GM12878 (cell line): ENCODE data around the gene PTPRU. TPM values are rescaled to one million over a fixed set of nuclear protein-coding genes. Genes with fewer than 3 reads are reported as not detected.

ENCODE experiments used
- ASH2L ChIP-seq: fragments of 300-600, 200-600 bp; sonication (generic); IDR thresholded peaks from 2 replicates; pipeline ENCODE4 v1.6.1; 2017; ENCODE audit warnings: low read depth, mild to moderate bottlenecking, borderline replicate concordance
- CHD4 ChIP-seq: fragments of 200-600 bp; sonication (generic); IDR thresholded peaks from 2 replicates; pipeline ENCODE4 v1.6.1; 2016; ENCODE audit warnings: mild to moderate bottlenecking
- CREM ChIP-seq: IDR thresholded peaks from 2 replicates; pipeline ENCODE4 v1.6.1; 2014; ENCODE audit warnings: antibody characterized with exemption, low read depth
- CTCF ChIP-seq, 3 experiments: IDR thresholded peaks in 2 of 3; conservative IDR thresholded peaks in 1 of 3; 2 replicates each; pipeline ENCODE4 v1.5.1; 2011; ENCODE audit warnings: low read depth in 3 of 3, low read length in 3 of 3, mild to moderate bottlenecking in 3 of 3, control low read depth in 2 of 3, moderate library complexity in 2 of 3, inconsistent platforms in 1 of 3, mixed read lengths in 1 of 3; ENCODE audit not compliant: control insufficient read depth in 2 of 3, insufficient read depth in 1 of 3; ENCODE audit errors: extremely low read depth in 1 of 3
- E2F4 ChIP-seq: IDR thresholded peaks from 2 replicates; pipeline ENCODE4 v1.6.1; 2012; ENCODE audit warnings: low read depth, low read length, improper control_type of control experiment
- MEF2B ChIP-seq: fragments of 450-650 bp; IDR thresholded peaks from 2 replicates; pipeline ENCODE4 v1.6.1; 2018; ENCODE audit warnings: mild to moderate bottlenecking, moderate library complexity; ENCODE audit not compliant: partially characterized antibody, poor library complexity, severe bottlenecking
- NBN ChIP-seq: fragments of 450-650 bp; IDR thresholded peaks from 2 replicates; pipeline ENCODE4 v1.6.1; 2016
- PML ChIP-seq: IDR thresholded peaks from 2 replicates; pipeline ENCODE4 v1.6.1; 2012; ENCODE audit warnings: low read length, inconsistent platforms
- POLR2AphosphoS5 ChIP-seq: IDR thresholded peaks from 2 replicates; pipeline ENCODE4 v1.6.1; 2011; ENCODE audit warnings: mild to moderate bottlenecking, low read length, inconsistent platforms
- RBBP5 ChIP-seq: fragments of 200-600 bp; sonication (generic); conservative IDR thresholded peaks from 2 replicates; pipeline ENCODE4 v1.6.1; 2016
- RCOR1 ChIP-seq: conservative IDR thresholded peaks from 2 replicates; pipeline ENCODE4 v1.6.1; 2012; ENCODE audit warnings: low read depth, low read length, improper control_type of control experiment
- REST ChIP-seq: IDR thresholded peaks from 2 replicates; pipeline ENCODE4 v1.6.1; 2012; ENCODE audit warnings: mild to moderate bottlenecking, low read depth, low read length
- RFX5 ChIP-seq: IDR thresholded peaks from 2 replicates; pipeline ENCODE4 v1.6.1; 2011; ENCODE audit warnings: low read depth, low read length, improper control_type of control experiment
- SREBF1 ChIP-seq: IDR thresholded peaks from 2 replicates; pipeline ENCODE4 v1.6.1; 2012; ENCODE audit warnings: mild to moderate bottlenecking, low read length
- SRF ChIP-seq, 2 experiments: IDR thresholded peaks; 2 replicates each; pipeline ENCODE4 v1.6.1; 2011; ENCODE audit warnings: low read depth in 2 of 2, low read length in 2 of 2, mild to moderate bottlenecking in 1 of 2, moderate library complexity in 1 of 2
- TARDBP ChIP-seq: IDR thresholded peaks from 2 replicates; pipeline ENCODE4 v1.6.1; 2016; ENCODE audit warnings: borderline replicate concordance
- TCF7 ChIP-seq: IDR thresholded peaks from 2 replicates; pipeline ENCODE4 v1.6.1; 2014; ENCODE audit warnings: antibody characterized with exemption, borderline replicate concordance
- YBX1 ChIP-seq: fragments of 450-650 bp; IDR thresholded peaks from 2 replicates; pipeline ENCODE4 v1.6.1; 2016; ENCODE audit warnings: antibody characterized with exemption
- YY1 ChIP-seq: IDR thresholded peaks from 2 replicates; pipeline ENCODE4 v1.6.1; 2011; ENCODE audit warnings: low read depth, mild to moderate bottlenecking, low read length
- ZNF687 ChIP-seq: fragments of 450-650 bp; IDR thresholded peaks from 2 replicates; pipeline ENCODE4 v1.6.1; 2017; ENCODE audit warnings: mild to moderate bottlenecking, moderate library complexity
- polyA plus RNA-seq, 11 experiments: library from polyadenylated mRNA; depleted of rRNA in 4 of 11; unstranded in 6 of 11; stranded (reverse) in 5 of 11; fragments of >200 nt; fragmentation: Nextera tagmentation in 4 of 11; fragmentation: Illumina TruSeq in 1 of 11; extraction: Ambion mirVana in 4 of 11; extraction: Trizol in 1 of 11; gene quantifications; 1 replicate in 1 of 11; 2 replicates in 10 of 11; pipeline versions ENCODE4 v1.2.1 to v1.2.3, GENCODE V29; 2011 to 2016; ENCODE audit warnings: inconsistent platforms in 2 of 11, missing spikeins in 2 of 11, low read depth in 1 of 11
- total RNA-seq, 4 experiments: library from RNA; depleted of rRNA in 3 of 4; stranded (reverse); fragments of >200 nt in 3 of 4; fragmentation: Illumina TruSeq in 1 of 4; extraction: Trizol in 1 of 4; gene quantifications; 2 replicates each; pipeline versions ENCODE4 v1.2.1 to v1.2.3, GENCODE V29; 2013 to 2021

PTPRU gene
- total and polyA plus RNA-seq, 10 of the 15 experiments (the other 5 are each of a cell fraction or from before 2014, with no cell fraction given) = 0.04 to 2.5 (median 0.73) TPM

- TF ChIP-seq CREM = peak; percentile 99
- peak; percentile 45 to 86 for TF ChIP-seq SRF (IDR thresholded peaks at IDR 0.05; ENCODE audit: low read depth in 2 of 2, low read length in 2 of 2)
- no peak for TF ChIP-seq YBX1
- TF ChIP-seq TARDBP = 0 out of 2 replicates have a peak, but pooled peaks have one; percentile 27
- peak; percentile 61; the same call in 1 of the 2 replicates for TF ChIP-seq PML
- no peak for TF ChIP-seq ASH2L
- TF ChIP-seq YY1 = peak; percentile 62
- no peak for TF ChIP-seq RBBP5
- TF ChIP-seq E2F4 = 0 out of 2 replicates have a peak, but pooled peaks have one; percentile 35
- TF ChIP-seq RCOR1 = 0 out of 2 replicates have a peak, but pooled peaks have one; percentile 6
- TF ChIP-seq TCF7 = no peak
- TF ChIP-seq ZNF687 = peak; percentile 77; the same call in 1 of the 2 replicates
- TF ChIP-seq SREBF1 = no peak
- no peak for TF ChIP-seq CHD4
- peak; percentile 62; the same call in 1 of the 2 replicates for TF ChIP-seq RFX5
- peak; percentile 10 to 34 (median 26); a peak in 2 of 6 replicates for TF ChIP-seq CTCF (IDR thresholded peaks at IDR 0.05 in 2 of 3, conservative IDR thresholded peaks at IDR 0.05 in 1 of 3; ENCODE audit: control insufficient read depth in 2 of 3, extremely low read depth in 1 of 3, insufficient read depth in 1 of 3, low read depth in 3 of 3, low read length in 3 of 3)
- TF ChIP-seq NBN = peak; percentile 94
- TF ChIP-seq REST = no peak
- peak; percentile 25 for TF ChIP-seq MEF2B
- TF ChIP-seq POLR2AphosphoS5 = peak; percentile 89
These were observed 5.6 kb upstream of the PTPRU start, which contains the start of gene MECR (continued) for GRCh38 chr1:29230553-29231378.
